Type B pancreatic cell (in vitro differentiated cells): ENCODE measurements around the gene ASIC4. TPM values are rescaled to one million over a fixed set of nuclear protein-coding genes. Genes with fewer than 3 reads are reported as not detected.
A peak's percentile ranks its signal among the peaks of the same experiment; 100 is the strongest.

Source experiments
- DNase-seq: peaks from one replicate; pipeline ENCODE4 v3.0.0; 2021; ENCODE audit warnings: mixed read lengths; ENCODE audit not compliant: unreplicated experiment; ENCODE audit errors: extremely low spot score
- H3K27ac Mint-ChIP-seq: 2 replicates; pipeline ENCODE4 v1.8.0; 2021; ENCODE audit warnings: mild to moderate bottlenecking, mixed read lengths
- H3K27me3 Mint-ChIP-seq: 2 replicates; pipeline ENCODE4 v1.8.0; 2021; ENCODE audit warnings: mixed read lengths
- H3K36me3 Mint-ChIP-seq: 2 replicates; pipeline ENCODE4 v1.8.0; 2021; ENCODE audit warnings: mixed read lengths
- H3K4me1 Mint-ChIP-seq: one replicate; pipeline ENCODE4 v1.8.0; 2021; ENCODE audit warnings: mixed read lengths; ENCODE audit not compliant: unreplicated experiment
- H3K4me3 Mint-ChIP-seq: 2 replicates; pipeline ENCODE4 v1.8.0; 2021; ENCODE audit warnings: mild to moderate bottlenecking, mixed read lengths
- H3K9me3 Mint-ChIP-seq: 2 replicates; pipeline ENCODE4 v1.8.0; 2021; ENCODE audit warnings: mixed read lengths
- CTCF ChIP-seq: fragments of 200-600 bp; sonication (generic); conservative IDR thresholded peaks from 2 replicates; pipeline ENCODE4 v1.5.0; 2021; ENCODE audit warnings: antibody characterized with exemption, mild to moderate bottlenecking
- total RNA-seq: library from RNA; stranded (reverse); gene quantifications from 2 replicates; pipeline ENCODE4 v1.2.1, GENCODE V29; 2021; ENCODE audit warnings: low replicate concordance

ASIC4 gene
- total RNA-seq, 1 donor from 2014 or later: 0.99 TPM

- no peak for DNase-seq
- no peak overlapping the region for H3K4me3 Mint-ChIP-seq
- TF ChIP-seq CTCF: no peak
- no peaks in the 10 kb centered on the region for H3K9me3 Mint-ChIP-seq
- H3K27me3 Mint-ChIP-seq: peaks cover 81% of the 10 kb centered on the region
- H3K4me1 Mint-ChIP-seq: peaks cover 65% of the 10 kb centered on the region
- H3K36me3 Mint-ChIP-seq: no peaks in the 10 kb centered on the region
- H3K27ac Mint-ChIP-seq: peak overlapping the region; percentile 34
These were observed 2.6 kb downstream of the ASIC4 start for GRCh38 chr2:219516888-219517287.

- no peaks in the 10 kb centered on the region for H3K36me3 Mint-ChIP-seq
- peaks cover 61% of the 10 kb centered on the region for H3K4me1 Mint-ChIP-seq
- H3K27me3 Mint-ChIP-seq: peaks cover 76% of the 10 kb centered on the region
- no peaks in the 10 kb centered on the region for H3K9me3 Mint-ChIP-seq
- no peak for DNase-seq
- H3K4me3 Mint-ChIP-seq: peak overlapping the region; percentile 9
- no peak for TF ChIP-seq CTCF
- no peak overlapping the region for H3K27ac Mint-ChIP-seq
These were observed 3.9 kb downstream of the ASIC4 start for GRCh38 chr2:219517954-219518778.

GRCh38 chr2:219519526-219519916, 5.2 kb downstream of the ASIC4 start:
- H3K27ac Mint-ChIP-seq: peak overlapping the region; percentile 2
- no peaks in the 10 kb centered on the region for H3K9me3 Mint-ChIP-seq
- peaks cover 52% of the 10 kb centered on the region for H3K4me1 Mint-ChIP-seq
- no peak for DNase-seq
- H3K4me3 Mint-ChIP-seq: peak overlapping the region; percentile 20
- no peak for TF ChIP-seq CTCF
- H3K36me3 Mint-ChIP-seq: no peaks in the 10 kb centered on the region
- H3K27me3 Mint-ChIP-seq: peaks cover 70% of the 10 kb centered on the region

GRCh38 chr2:219520079-219520478, 5.8 kb downstream of the ASIC4 start:
- H3K9me3 Mint-ChIP-seq: no peaks in the 10 kb centered on the region
- H3K36me3 Mint-ChIP-seq: no peaks in the 10 kb centered on the region
- H3K27ac Mint-ChIP-seq: no peak overlapping the region
- peaks cover 69% of the 10 kb centered on the region for H3K27me3 Mint-ChIP-seq
- no peak for TF ChIP-seq CTCF
- no peak for DNase-seq
- peaks cover 54% of the 10 kb centered on the region for H3K4me1 Mint-ChIP-seq
- H3K4me3 Mint-ChIP-seq: no peak overlapping the region

GRCh38 chr2:219521066-219521880, 7.0 kb downstream of the ASIC4 start:
- H3K27me3 Mint-ChIP-seq: peaks cover 69% of the 10 kb centered on the region
- peak; percentile 83 for TF ChIP-seq CTCF
- peaks cover 58% of the 10 kb centered on the region for H3K4me1 Mint-ChIP-seq
- DNase-seq: no peak
- peak overlapping the region; percentile 11 for H3K27ac Mint-ChIP-seq
- peak overlapping the region; percentile 79 for H3K4me3 Mint-ChIP-seq
- no peaks in the 10 kb centered on the region for H3K9me3 Mint-ChIP-seq
- no peaks in the 10 kb centered on the region for H3K36me3 Mint-ChIP-seq
